ENCODE data around the gene CDH22.

CDH22 gene

DNA sequence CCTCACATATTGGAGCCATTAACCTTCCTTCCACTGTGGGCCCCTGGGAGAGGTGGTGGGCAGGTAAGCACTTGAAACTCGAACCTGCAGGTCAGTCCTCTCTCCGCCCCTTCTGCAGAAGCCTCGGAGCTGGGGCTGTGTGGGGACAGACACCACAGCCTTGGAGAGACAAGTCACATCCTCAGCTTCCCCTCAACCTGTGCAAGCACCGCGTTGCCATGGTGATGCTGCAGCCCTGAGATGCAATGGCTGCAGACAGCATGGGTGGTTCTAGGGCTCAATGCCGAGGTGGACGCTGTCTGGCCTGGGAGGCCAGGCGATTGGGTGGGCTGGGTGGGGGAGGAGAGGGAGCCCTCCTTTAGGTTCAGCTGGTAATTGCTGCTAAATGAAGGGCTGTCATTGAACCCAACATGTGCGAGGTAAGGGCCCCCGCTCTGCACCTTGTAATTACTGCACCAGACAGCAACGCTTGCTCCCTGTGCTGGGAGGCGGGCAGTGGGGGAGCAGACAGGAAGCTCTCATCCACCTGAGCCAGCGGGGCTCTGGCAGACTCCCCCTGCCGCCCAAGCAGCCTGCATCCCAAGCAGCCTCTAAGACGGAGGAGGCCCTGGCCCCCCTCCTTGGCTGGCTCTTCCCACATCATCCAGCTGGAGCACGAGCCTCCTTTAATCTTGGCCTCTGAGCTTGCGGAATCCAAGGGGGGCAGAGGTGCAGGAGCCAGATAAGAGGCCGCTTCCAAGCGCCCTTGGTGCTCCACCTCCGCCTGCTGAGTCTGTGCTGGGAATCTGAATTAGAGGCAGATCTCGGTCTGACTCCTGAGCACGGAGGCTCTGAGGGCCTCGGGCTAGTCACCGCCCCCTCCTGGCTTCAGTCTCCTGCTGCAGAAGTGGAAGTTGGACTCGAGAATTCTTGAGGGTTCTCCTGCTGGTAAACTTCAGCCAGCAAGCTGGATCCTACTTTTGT is 39.8 kb upstream of the CDH22 start:
- no peak for TF ChIP-seq Cebpa-rat (IDR thresholded peaks at IDR 0.05)
- Histone ChIP-seq H3K27me3 (peaks cover 5 to 17% (median 16%) of the 10 kb centered on the region in 11 experiments; a peak in 21 of 22 replicates), H4K20me1 (peaks cover 0 to 36% (median 12%) of the 10 kb centered on the region in 11 experiments; a peak in 12 of 22 replicates), H3K4me2 (0 out of 22 replicates have a peak overlapping the region, but pooled peaks of 1 of the 11 experiments have one; percentile 98), H3K27ac (no peak overlapping the region), H3K4me3 (no peak overlapping the region), H3K36me3 (peaks cover 9 to 68% (median 28%) of the 10 kb centered on the region in 11 experiments; a peak in 18 of 22 replicates), H3K9me3 (replicated peaks in 1 of 11) (no peaks in the 10 kb centered on the region), H3K9ac (no peak overlapping the region; a peak in 1 of 22 replicates), H3K4me1 (peaks cover 52 to 79% (median 62%) of the 10 kb centered on the region in 10 experiments)

DNA sequence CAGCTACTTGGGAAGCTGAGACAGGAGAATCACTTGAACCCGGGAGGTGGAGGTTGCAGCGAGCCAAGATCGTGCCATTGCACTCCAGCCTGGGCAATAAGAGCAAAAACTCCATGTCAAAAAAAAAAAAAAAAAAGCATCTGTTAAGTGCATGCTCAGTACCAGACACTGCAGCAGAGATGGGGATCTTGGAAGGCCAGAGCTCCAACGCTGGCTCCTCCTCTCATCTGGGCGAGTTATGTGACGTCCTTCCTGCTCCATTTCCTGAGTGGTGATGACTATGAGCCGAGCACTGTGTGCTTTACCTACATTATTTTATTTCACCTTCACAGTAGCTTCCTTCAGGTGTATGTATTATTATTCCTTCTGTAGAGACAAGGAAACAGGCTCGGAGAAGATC is 38.5 kb upstream of the CDH22 start:
- no peak overlapping the region for H3K4me3 ChIP-seq
- H3K36me3 ChIP-seq, result peaks cover 6 to 55% (median 22%) of the 10 kb centered on the region in 11 experiments; a peak in 16 of 22 replicates
- H3K27ac ChIP-seq, result no peak overlapping the region
- no peak for TF ChIP-seq Cebpa-rat (IDR thresholded peaks at IDR 0.05)
- H4K20me1 ChIP-seq, result peaks cover 0 to 36% (median 12%) of the 10 kb centered on the region in 11 experiments; a peak in 12 of 22 replicates
- H3K4me2 ChIP-seq, result 0 out of 22 replicates have a peak overlapping the region, but pooled peaks of 2 of the 11 experiments have one; percentile 1 to 15
- no peaks in the 10 kb centered on the region for H3K9me3 ChIP-seq (replicated peaks in 1 of 11)
- peaks cover 46 to 71% (median 57%) of the 10 kb centered on the region in 10 experiments for H3K4me1 ChIP-seq
- peaks cover 18 to 30% (median 27%) of the 10 kb centered on the region in 11 experiments for H3K27me3 ChIP-seq
- no peak overlapping the region for H3K9ac ChIP-seq

DNA sequence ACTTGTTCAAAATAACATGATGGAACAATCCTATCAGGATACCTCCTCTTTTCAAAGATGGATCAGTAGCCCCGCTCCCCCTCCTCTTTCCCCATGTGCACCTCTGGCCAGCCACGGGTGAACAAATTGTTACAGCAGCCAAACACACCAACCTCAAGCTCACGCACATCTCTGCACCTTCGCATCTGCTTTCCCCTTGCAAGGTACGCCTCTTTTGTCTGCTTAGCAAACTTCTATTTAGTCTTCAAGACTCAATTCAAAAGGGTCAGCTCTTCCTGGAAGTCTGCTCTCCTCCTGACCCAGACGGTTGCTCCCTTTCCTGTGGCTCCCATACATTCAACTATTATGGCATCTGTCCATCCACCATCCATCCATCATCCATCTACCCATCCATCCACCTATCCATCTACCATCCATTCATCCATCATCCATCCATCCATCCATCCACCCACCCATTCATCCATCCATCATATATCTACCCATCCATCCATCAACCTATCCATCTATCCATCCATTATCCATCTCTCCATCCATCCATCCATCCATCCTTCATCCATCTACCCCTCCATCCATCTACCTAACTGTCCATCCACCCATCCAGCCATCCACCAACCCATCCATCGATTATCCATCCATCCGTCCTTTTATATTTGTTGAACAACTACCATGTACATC is 36.3 kb upstream of the CDH22 start:
- peak overlapping the region; percentile 9 to 86 (median 74); a peak in 20 of 22 replicates for H3K4me2 ChIP-seq
- H4K20me1 ChIP-seq, result peaks cover 0 to 28% (median 10%) of the 10 kb centered on the region in 11 experiments; a peak in 12 of 22 replicates
- H3K9ac ChIP-seq, result no peak overlapping the region
- peaks cover 25 to 49% (median 35%) of the 10 kb centered on the region in 10 experiments for H3K4me1 ChIP-seq
- H3K36me3 ChIP-seq, result peaks cover 3 to 36% (median 17%) of the 10 kb centered on the region in 11 experiments; a peak in 13 of 22 replicates
- TF ChIP-seq Cebpa-rat (IDR thresholded peaks at IDR 0.05), result no peak
- no peak overlapping the region for H3K4me3 ChIP-seq
- peaks cover 19 to 35% (median 29%) of the 10 kb centered on the region in 11 experiments for H3K27me3 ChIP-seq
- no peaks in the 10 kb centered on the region for H3K9me3 ChIP-seq (replicated peaks in 1 of 11)
- 0 out of 22 replicates have a peak overlapping the region, but pooled peaks of 1 of the 11 experiments have one; percentile 7 for H3K27ac ChIP-seq

DNA sequence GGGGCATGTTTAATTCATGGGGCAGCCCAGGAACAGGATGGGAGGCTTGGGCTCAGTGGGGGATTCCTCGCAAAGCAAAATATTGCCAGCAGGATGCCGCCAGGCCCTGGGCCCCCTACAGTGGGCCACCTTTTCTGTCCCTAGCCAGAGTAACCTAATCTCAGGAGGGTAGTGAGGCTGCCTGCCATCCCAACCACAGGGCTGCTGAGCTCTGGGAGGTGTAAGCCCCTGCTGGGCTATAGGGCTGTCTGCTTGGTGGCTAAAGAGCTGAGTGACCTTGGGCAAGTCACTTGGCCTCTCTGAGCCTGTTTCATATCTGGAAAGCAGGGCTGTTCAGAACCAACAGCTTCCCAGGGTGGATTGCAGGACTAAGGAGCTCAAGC is 35.7 kb upstream of the CDH22 start:
- no peaks in the 10 kb centered on the region for H3K9me3 ChIP-seq (replicated peaks in 1 of 11)
- H3K4me3 ChIP-seq, result no peak overlapping the region
- H3K27ac ChIP-seq, result peak overlapping the region in 2 of 11 experiments; percentile 35 to 38; a peak in 3 of 22 replicates
- peak overlapping the region; percentile 9 to 86 (median 74); a peak in 21 of 22 replicates for H3K4me2 ChIP-seq
- H3K4me1 ChIP-seq, result peaks cover 21 to 43% (median 29%) of the 10 kb centered on the region in 10 experiments
- peaks cover 0 to 23% (median 8%) of the 10 kb centered on the region in 11 experiments; a peak in 10 of 22 replicates for H4K20me1 ChIP-seq
- peaks cover 19 to 35% (median 29%) of the 10 kb centered on the region in 11 experiments for H3K27me3 ChIP-seq
- H3K9ac ChIP-seq, result no peak overlapping the region
- peak in 4 of 11 experiments; percentile 17 to 59 (median 42); a peak in 1 of 22 replicates for TF ChIP-seq Cebpa-rat (IDR thresholded peaks at IDR 0.05)
- H3K36me3 ChIP-seq, result peaks cover 0 to 29% (median 17%) of the 10 kb centered on the region in 11 experiments; a peak in 11 of 22 replicates

DNA sequence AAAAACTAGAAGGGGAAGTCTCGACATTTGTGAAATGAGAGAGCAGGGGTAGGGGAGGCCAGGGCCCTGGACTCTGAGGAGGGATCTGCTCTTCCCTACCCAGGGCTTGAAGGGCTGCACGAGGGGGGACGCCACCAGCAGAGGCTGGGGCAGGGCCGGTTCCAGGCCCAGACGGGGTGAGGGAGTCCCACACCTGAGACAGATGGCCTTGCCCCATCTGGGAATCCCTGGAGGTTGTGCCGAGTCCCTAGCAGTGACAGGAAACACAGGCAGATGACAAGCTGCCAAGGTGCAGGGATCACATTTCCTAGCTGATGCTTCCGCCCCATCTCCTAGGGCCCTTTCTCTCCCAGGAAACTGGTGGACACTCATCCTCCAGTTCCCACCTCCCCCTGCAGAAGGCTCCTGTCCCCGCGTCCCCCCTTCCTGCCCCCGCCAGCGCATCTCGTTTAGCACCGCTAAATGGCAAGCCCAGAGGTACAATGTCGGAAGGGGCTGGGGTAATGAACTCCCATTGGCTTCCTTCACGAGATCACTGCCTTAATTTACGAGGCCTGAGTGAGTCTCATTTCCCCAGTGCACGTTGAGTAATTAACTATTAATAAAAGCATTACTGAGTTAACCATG is 35.2 kb upstream of the CDH22 start:
- H3K9ac ChIP-seq, result no peak overlapping the region
- peaks cover 19 to 35% (median 29%) of the 10 kb centered on the region in 11 experiments for H3K27me3 ChIP-seq

DNA sequence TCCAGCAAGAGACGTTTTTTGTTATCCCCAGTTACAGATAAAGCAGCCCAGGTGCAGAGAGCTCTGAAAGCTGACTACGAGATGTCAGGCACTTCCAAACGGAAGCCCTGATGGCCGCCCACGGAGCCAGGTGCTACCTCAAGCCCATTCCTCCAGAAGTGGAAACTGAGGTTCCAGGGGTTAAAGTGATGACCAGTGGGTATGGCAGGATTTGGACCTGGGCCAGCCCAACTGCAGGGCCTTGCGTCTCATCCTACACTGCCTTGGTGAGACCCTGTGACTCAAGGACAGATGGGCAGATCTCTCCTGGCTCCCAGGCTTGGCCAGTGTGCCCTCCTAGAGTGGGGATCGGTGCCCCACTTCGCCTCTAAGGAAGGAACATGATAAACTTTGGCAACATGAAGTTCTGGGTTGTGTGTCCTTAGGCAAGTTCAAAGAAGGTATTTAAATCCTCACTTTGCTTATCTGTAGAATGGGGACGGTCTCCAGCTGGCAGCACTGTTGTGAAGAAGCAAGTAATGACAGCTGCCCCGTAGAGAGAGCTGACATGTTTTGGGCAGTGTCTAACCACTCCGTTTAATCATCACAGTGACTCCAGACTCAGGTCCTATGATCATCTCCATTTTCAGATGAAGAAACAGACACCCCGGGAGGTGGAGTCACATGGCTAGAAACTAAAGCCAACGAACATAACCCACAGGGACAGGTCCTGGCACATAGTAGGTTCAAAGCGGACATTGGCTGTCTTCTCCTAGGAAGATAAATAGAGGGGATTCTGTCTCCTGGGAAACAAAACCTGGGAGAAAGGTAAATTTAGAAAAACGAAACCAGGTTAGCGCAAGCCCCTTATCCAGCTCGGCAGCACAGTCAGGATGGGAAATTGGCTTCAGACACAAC is 34.4 kb upstream of the CDH22 start:
- TF ChIP-seq Cebpa-rat (IDR thresholded peaks at IDR 0.05), result no peak
- peaks cover 0 to 19% (median 11%) of the 10 kb centered on the region in 11 experiments; a peak in 9 of 22 replicates for H3K36me3 ChIP-seq
- no peak overlapping the region for H3K9ac ChIP-seq
- H3K4me3 ChIP-seq, result no peak overlapping the region
- H3K4me2 ChIP-seq, result peak overlapping the region; percentile 9 to 86 (median 74); a peak in 20 of 22 replicates
- peaks cover 19 to 35% (median 29%) of the 10 kb centered on the region in 11 experiments for H3K27me3 ChIP-seq
- H3K27ac ChIP-seq, result 0 out of 22 replicates have a peak overlapping the region, but pooled peaks of 1 of the 11 experiments have one; percentile 20
- no peaks in the 10 kb centered on the region for H3K9me3 ChIP-seq (replicated peaks in 1 of 11)
- peaks cover 18 to 35% (median 25%) of the 10 kb centered on the region in 10 experiments for H3K4me1 ChIP-seq
- peaks cover 0 to 21% (median 0%) of the 10 kb centered on the region in 11 experiments; a peak in 7 of 22 replicates for H4K20me1 ChIP-seq

More for the DNA sequence above, 35.2 kb upstream of the CDH22 start:
- H3K27ac ChIP-seq, result peak overlapping the region in 4 of 11 experiments; percentile 3 to 40 (median 14); a peak in 3 of 22 replicates
- H3K9me3 ChIP-seq (replicated peaks in 1 of 11), result no peaks in the 10 kb centered on the region
- H3K4me2 ChIP-seq, result peak overlapping the region; percentile 9 to 86 (median 74); a peak in 21 of 22 replicates
- TF ChIP-seq Cebpa-rat (IDR thresholded peaks at IDR 0.05), result no peak
- H3K4me1 ChIP-seq, result peaks cover 18 to 38% (median 26%) of the 10 kb centered on the region in 10 experiments
- peaks cover 0 to 22% (median 3%) of the 10 kb centered on the region in 11 experiments; a peak in 10 of 22 replicates for H4K20me1 ChIP-seq
- no peak overlapping the region for H3K4me3 ChIP-seq
- H3K36me3 ChIP-seq, result peaks cover 0 to 24% (median 14%) of the 10 kb centered on the region in 11 experiments; a peak in 11 of 22 replicates

DNA sequence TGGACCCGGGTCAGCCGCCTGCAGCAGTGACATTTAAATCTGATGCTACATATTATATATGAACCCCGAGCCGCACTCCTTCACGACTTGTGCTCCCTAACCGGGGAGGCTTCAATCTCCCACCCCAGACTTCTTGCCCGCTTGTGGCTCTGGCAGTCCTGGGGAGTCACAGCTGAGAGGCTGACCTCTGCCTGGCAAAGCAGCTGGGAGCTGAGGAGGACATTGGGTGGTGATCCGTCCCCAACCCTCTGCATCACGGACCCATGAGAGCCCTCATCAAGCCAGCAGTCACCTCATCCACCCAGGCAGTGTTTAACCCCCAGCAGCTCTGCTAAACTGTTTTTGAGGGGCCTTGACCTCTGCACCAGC is 33.7 kb upstream of the CDH22 start:
- no peak overlapping the region; a peak in 1 of 22 replicates for H3K4me2 ChIP-seq
- no peak for TF ChIP-seq Cebpa-rat (IDR thresholded peaks at IDR 0.05)
- no peak overlapping the region for H3K9ac ChIP-seq
- peaks cover 19 to 35% (median 29%) of the 10 kb centered on the region in 11 experiments for H3K27me3 ChIP-seq
- H3K36me3 ChIP-seq, result peaks cover 0 to 13% (median 4%) of the 10 kb centered on the region in 11 experiments; a peak in 9 of 22 replicates
- H3K4me1 ChIP-seq, result peaks cover 18 to 31% (median 24%) of the 10 kb centered on the region in 10 experiments
- no peak overlapping the region for H3K27ac ChIP-seq
- H3K9me3 ChIP-seq (replicated peaks in 1 of 11), result no peaks in the 10 kb centered on the region
- H4K20me1 ChIP-seq, result peaks cover 0 to 15% (median 0%) of the 10 kb centered on the region in 11 experiments; a peak in 6 of 22 replicates
- H3K4me3 ChIP-seq, result no peak overlapping the region

All from BLaER1 treated with 17β-estradiol and CSF1 and Interleukin-3, amounts not matched to agents 10 nM and 100 nM (cell line).